Natural killer cell (primary cell): Measurements from ENCODE around the gene NFKBIA. TPM values are rescaled to one million over a fixed set of nuclear protein-coding genes. Genes with fewer than 3 reads are reported as not detected.
A peak's percentile ranks its signal among the peaks of the same experiment; 100 is the strongest.

Experiments used
- ATAC-seq, 3 donors: fragments of 150-1000 bp in 2 of 3; fragments of 200-7000 bp in 1 of 3; cut with Tn5 transposase; 1 replicate in 1 of 3; 2 replicates in 2 of 3; pipeline ENCODE4 v1.10.0; 2021; ENCODE audit warnings: mild to moderate bottlenecking in 2 of 3, moderate library complexity in 2 of 3
- DNase-seq, 2 donors: peaks; one replicate each; pipeline versions ENCODE4 v3.0.0 to v3.0.0-alpha.2; 2013 to 2021; ENCODE audit warnings: mixed read lengths in 1 of 2
- H3K27ac ChIP-seq: one replicate; pipeline ENCODE4 v1.5.1; 2013; ENCODE audit warnings: mild to moderate bottlenecking, low read length
- H3K27me3 ChIP-seq: one replicate; pipeline ENCODE4 v1.6.1; 2013; ENCODE audit warnings: low read length; ENCODE audit not compliant: control insufficient read depth, insufficient read depth
- H3K36me3 ChIP-seq: one replicate; pipeline ENCODE4 v1.6.1; 2013; ENCODE audit warnings: low read length; ENCODE audit not compliant: control insufficient read depth, insufficient read depth
- H3K4me1 ChIP-seq: one replicate; pipeline ENCODE4 v1.6.1; 2013; ENCODE audit warnings: low read length; ENCODE audit not compliant: control insufficient read depth, insufficient read depth
- H3K4me3 ChIP-seq: one replicate; pipeline ENCODE4 v1.5.1; 2013; ENCODE audit warnings: low read length
- H3K9me3 ChIP-seq: one replicate; pipeline ENCODE4 v1.6.1; 2013; ENCODE audit warnings: low read length; ENCODE audit not compliant: control insufficient read depth, insufficient read depth
- H3K27ac Mint-ChIP-seq, 2 donors: one replicate each; pipeline ENCODE4 v1.8.0; 2022; ENCODE audit warnings: mild to moderate bottlenecking in 2 of 2, mixed read lengths in 2 of 2, moderate library complexity in 1 of 2
- H3K27me3 Mint-ChIP-seq, 2 donors: one replicate each; pipeline ENCODE4 v1.8.0; 2022; ENCODE audit warnings: low read depth in 2 of 2, mixed read lengths in 2 of 2
- H3K36me3 Mint-ChIP-seq: one replicate; pipeline ENCODE4 v1.8.0; 2022; ENCODE audit warnings: mixed read lengths
- H3K4me1 Mint-ChIP-seq, 2 donors: one replicate each; pipeline ENCODE4 v1.8.0; 2022; ENCODE audit warnings: mixed read lengths in 2 of 2
- H3K4me3 Mint-ChIP-seq: one replicate; pipeline ENCODE4 v1.8.0; 2022; ENCODE audit warnings: mild to moderate bottlenecking, moderate library complexity, mixed read lengths
- H3K9me3 Mint-ChIP-seq, 2 donors: one replicate each; pipeline ENCODE4 v1.8.0; 2022; ENCODE audit warnings: mixed read lengths in 2 of 2
- CTCF ChIP-seq: fragments of 200-600 bp; IDR thresholded peaks from one replicate; pipeline ENCODE4 v1.8.0; 2022; ENCODE audit warnings: antibody characterized with exemption
- WGBS: methylation state at CpG from one replicate; pipeline ENCODE4 v1.1.7; 2013; ENCODE audit warnings: missing lambda C conversion rate; ENCODE audit not compliant: insufficient coverage; 5-methylcytosine and 5-hydroxymethylcytosine counted together
- intact Hi-C: fragments of 100-400 bp; cut with micrococcal nuclease; formaldehyde crosslinking; loops from one replicate; pipeline ENCODE4 v1.14.2; 2022
- total RNA-seq, 4 donors: library from RNA; stranded (reverse); fragments of 120-200 nt in 1 of 4; gene quantifications; one replicate each; pipeline versions ENCODE4 v1.2.3 to v1.2.4, GENCODE V29; 2013 to 2022

Gene NFKBIA
- total RNA-seq, 3 donors from 2014 or later (not counting 1 experiment from before 2014, with no cell fraction given) = 2,039 to 3,339 (median 2,499) TPM

DNA sequence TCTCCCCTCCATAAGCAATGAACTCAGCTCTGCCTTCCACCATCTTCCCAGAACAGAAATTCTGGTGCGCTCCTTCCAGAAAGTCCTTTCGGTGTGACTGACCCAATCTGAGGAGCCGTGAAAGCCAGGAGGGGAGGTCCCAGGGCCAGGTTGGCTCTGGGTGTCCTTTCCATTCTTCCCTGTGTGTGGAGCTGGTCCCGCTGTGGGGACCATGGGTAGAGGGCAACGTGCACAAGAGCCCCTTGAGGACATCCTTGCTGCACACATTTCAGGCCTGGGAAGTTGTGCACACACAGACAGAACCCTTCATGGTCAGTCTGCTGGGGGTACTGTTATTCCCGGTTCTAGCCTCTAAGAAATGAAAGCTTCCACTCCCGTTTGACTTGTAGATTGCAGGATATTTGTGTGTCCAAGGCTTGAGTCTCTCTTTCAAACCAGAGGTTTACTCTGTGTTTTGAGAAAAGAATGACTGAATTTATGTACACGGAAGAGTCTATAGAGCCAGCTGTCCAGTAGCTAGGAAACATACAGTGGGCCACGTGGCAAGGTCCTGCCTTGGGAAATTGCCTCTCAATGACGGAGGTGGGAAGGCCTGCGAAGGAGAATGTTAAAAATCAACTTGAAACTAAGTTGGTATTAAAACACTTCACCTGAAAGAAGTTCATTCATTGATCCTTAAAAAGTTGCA, 10.1 kb downstream of the NFKBIA start:
- H3K4me1 ChIP-seq = peaks cover 5% of the 10 kb centered on the region
- H3K36me3 ChIP-seq = peaks cover 4% of the 10 kb centered on the region
- peak in 1 of 3 donors; percentile 1 for ATAC-seq
- no peak overlapping the region for H3K4me3 ChIP-seq
- H3K27me3 ChIP-seq = no peaks in the 10 kb centered on the region
- no peaks in the 10 kb centered on the region for H3K9me3 ChIP-seq
- no peak overlapping the region for H3K4me3 Mint-ChIP-seq
- peaks cover 9 to 19% of the 10 kb centered on the region in 2 donors for H3K4me1 Mint-ChIP-seq
- no peaks in the 10 kb centered on the region for H3K9me3 Mint-ChIP-seq
- TF ChIP-seq CTCF = no peak
- no peaks in the 10 kb centered on the region for H3K27me3 Mint-ChIP-seq
- H3K36me3 Mint-ChIP-seq = peaks cover 6% of the 10 kb centered on the region
- intact Hi-C loops = no loop called here
- DNase-seq = no peak
- no peak overlapping the region for H3K27ac ChIP-seq
- peak overlapping the region in 1 of 2 donors; percentile 98 for H3K27ac Mint-ChIP-seq
- WGBS = 91% methylated on average over 11 of the region's 11 CpGs

- 88% methylated on average over 2 of the region's 2 CpGs for WGBS
- H3K4me1 ChIP-seq = peaks cover 5% of the 10 kb centered on the region
- no peaks in the 10 kb centered on the region for H3K27me3 Mint-ChIP-seq
- no peak for ATAC-seq
- no peak for TF ChIP-seq CTCF
- H3K27me3 ChIP-seq = no peaks in the 10 kb centered on the region
- H3K4me3 ChIP-seq = no peak overlapping the region
- H3K27ac ChIP-seq = no peak overlapping the region
- no peak overlapping the region for H3K4me3 Mint-ChIP-seq
- no peaks in the 10 kb centered on the region for H3K9me3 Mint-ChIP-seq
- peaks cover 5 to 13% of the 10 kb centered on the region in 2 donors for H3K4me1 Mint-ChIP-seq
- no peak for DNase-seq
- intact Hi-C loops = no loop called here
- H3K27ac Mint-ChIP-seq = peak overlapping the region in 1 of 2 donors; percentile 98
- peaks cover 6% of the 10 kb centered on the region for H3K36me3 Mint-ChIP-seq
- H3K36me3 ChIP-seq = no peaks in the 10 kb centered on the region
- H3K9me3 ChIP-seq = no peaks in the 10 kb centered on the region
Measured at GRCh38 chr14:35393826-35394225, 10.7 kb downstream of the NFKBIA start.

DNA sequence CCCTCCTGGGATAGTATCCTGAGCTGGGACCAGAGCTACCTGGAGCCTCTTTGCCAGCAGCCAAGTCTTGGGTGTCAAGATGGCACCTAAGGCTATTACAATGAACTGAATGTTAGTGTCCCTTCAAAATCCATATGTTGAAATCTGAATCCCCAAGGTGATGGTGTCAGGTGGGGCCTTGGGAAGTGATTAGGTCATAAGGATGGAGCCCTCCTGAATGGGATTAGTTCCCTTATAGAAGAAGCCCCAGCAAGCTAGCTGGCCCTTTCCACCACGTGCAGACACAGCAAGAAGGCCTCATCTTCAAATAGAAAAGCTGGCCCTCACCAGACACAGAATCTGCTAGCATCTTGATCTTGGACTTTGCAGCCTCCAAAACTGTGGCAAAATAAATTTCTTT, 12.4 kb downstream of the NFKBIA start:
- no peaks in the 10 kb centered on the region for H3K27me3 ChIP-seq
- no peaks in the 10 kb centered on the region for H3K36me3 ChIP-seq
- Mint-ChIP-seq H3K27ac (no peak overlapping the region), H3K4me3 (no peak overlapping the region), H3K27me3 (no peaks in the 10 kb centered on the region), H3K9me3 (no peaks in the 10 kb centered on the region), H3K36me3 (no peaks in the 10 kb centered on the region), H3K4me1 (no peaks in the 10 kb centered on the region)
- H3K9me3 ChIP-seq = no peaks in the 10 kb centered on the region
- WGBS = 100% methylated on average over 1 of the region's 1 CpG
- no peak for ATAC-seq
- peaks cover 5% of the 10 kb centered on the region for H3K4me1 ChIP-seq
- intact Hi-C loops = no loop called here
- H3K4me3 ChIP-seq = no peak overlapping the region
- TF ChIP-seq CTCF = no peak
- H3K27ac ChIP-seq = no peak overlapping the region
- DNase-seq = no peak

DNA sequence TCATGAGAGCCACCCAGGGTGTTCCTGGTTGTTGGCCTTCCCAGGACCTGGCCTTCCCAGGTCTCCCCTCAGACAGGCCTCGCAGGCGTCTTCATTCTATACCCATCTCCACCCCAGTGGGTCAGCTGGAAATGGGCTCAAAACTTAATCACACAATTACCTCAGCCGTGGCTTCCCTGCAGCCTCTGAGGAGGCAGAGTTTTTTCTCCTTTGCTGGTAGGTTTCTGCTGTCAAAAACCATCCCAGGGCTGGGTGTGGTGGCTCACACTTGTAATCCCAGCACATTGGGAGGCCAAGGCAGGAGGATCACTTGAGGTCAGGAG, 13.2 kb downstream of the NFKBIA start:
- Mint-ChIP-seq H3K36me3 (no peaks in the 10 kb centered on the region), H3K27me3 (no peaks in the 10 kb centered on the region), H3K9me3 (no peaks in the 10 kb centered on the region), H3K4me1 (no peaks in the 10 kb centered on the region), H3K4me3 (no peak overlapping the region), H3K27ac (no peak overlapping the region)
- H3K36me3 ChIP-seq = no peaks in the 10 kb centered on the region
- H3K9me3 ChIP-seq = no peaks in the 10 kb centered on the region
- no peak overlapping the region for H3K4me3 ChIP-seq
- DNase-seq = no peak
- H3K4me1 ChIP-seq = peaks cover 5% of the 10 kb centered on the region
- intact Hi-C loops = no loop called here
- no peak for TF ChIP-seq CTCF
- H3K27me3 ChIP-seq = no peaks in the 10 kb centered on the region
- WGBS = 71% methylated on average over 3 of the region's 3 CpGs
- H3K27ac ChIP-seq = no peak overlapping the region
- ATAC-seq = no peak
